ENCODE measurements around the gene CFAP90. TPM values are rescaled to one million over a fixed set of nuclear protein-coding genes. Genes with fewer than 3 reads are reported as not detected.
A peak's percentile ranks its signal among the peaks of the same experiment; 100 is the strongest.

Gene CFAP90
- total RNA-seq, 1 donor from 2014 or later = not detected

GRCh38 chr5:7881091-7881490 is 30.2 kb upstream of the CFAP90 start:
- no peaks in the 10 kb centered on the region for H3K4me1 Mint-ChIP-seq
- Histone ChIP-seq H3K9me3 (ENCODE audit: low read depth) (no peaks in the 10 kb centered on the region), H4K20me1 (ENCODE audit: low read depth) (peaks cover 12% of the 10 kb centered on the region), H3K4me2 (no peak overlapping the region), H3K79me2 (ENCODE audit: low read depth) (peaks cover 4% of the 10 kb centered on the region), H3K9ac (no peak overlapping the region), H3K36me3 (peaks cover 14% of the 10 kb centered on the region), H3K4me3 (no peak overlapping the region), H3K4me1 (no peaks in the 10 kb centered on the region), H2AFZ (replicated peaks) (no peak overlapping the region), H3F3A (ENCODE audit: low read depth) (no peaks in the 10 kb centered on the region), H3K27ac (no peak overlapping the region), H3K27me3 (no peaks in the 10 kb centered on the region)
- H3K36me3 Mint-ChIP-seq = peaks cover 30% of the 10 kb centered on the region
- no peak overlapping the region for H3K4me3 Mint-ChIP-seq
- no peaks in the 10 kb centered on the region for H3K27me3 Mint-ChIP-seq (ENCODE audit: insufficient read depth, low read depth)
- H3K9me3 Mint-ChIP-seq = no peaks in the 10 kb centered on the region
- DNase-seq (ENCODE audit: low spot score) = no peak
- peak overlapping the region; percentile 21 for H3K27ac Mint-ChIP-seq
- TF ChIP-seq EZH2phosphoT487 (IDR thresholded peaks at IDR 0.05) = no peak
- TF ChIP-seq CTCF (IDR thresholded peaks at IDR 0.05) = no peak
- no peak for TF ChIP-seq EZH2 (IDR thresholded peaks at IDR 0.05)

GRCh38 chr5:7878381-7878873 is 27.5 kb upstream of the CFAP90 start:
- no peaks in the 10 kb centered on the region for H3K4me1 Mint-ChIP-seq
- Histone ChIP-seq H3K27me3 (no peaks in the 10 kb centered on the region), H3K9me3 (ENCODE audit: low read depth) (no peaks in the 10 kb centered on the region), H4K20me1 (ENCODE audit: low read depth) (peaks cover 8% of the 10 kb centered on the region), H3K36me3 (peaks cover 17% of the 10 kb centered on the region), H3K4me3 (no peak overlapping the region), H3K4me2 (no peak overlapping the region), H3K9ac (no peak overlapping the region), H3K27ac (no peak overlapping the region), H3K4me1 (no peaks in the 10 kb centered on the region), H3K79me2 (ENCODE audit: low read depth) (peaks cover 30% of the 10 kb centered on the region), H2AFZ (replicated peaks) (no peak overlapping the region), H3F3A (ENCODE audit: low read depth) (no peaks in the 10 kb centered on the region)
- DNase-seq (ENCODE audit: low spot score) = no peak
- H3K4me3 Mint-ChIP-seq = no peak overlapping the region
- peaks cover 33% of the 10 kb centered on the region for H3K36me3 Mint-ChIP-seq
- H3K27ac Mint-ChIP-seq = no peak overlapping the region
- no peaks in the 10 kb centered on the region for H3K27me3 Mint-ChIP-seq (ENCODE audit: insufficient read depth, low read depth)
- H3K9me3 Mint-ChIP-seq = no peaks in the 10 kb centered on the region
- no peak for TF ChIP-seq EZH2phosphoT487 (IDR thresholded peaks at IDR 0.05)
- no peak for TF ChIP-seq EZH2 (IDR thresholded peaks at IDR 0.05)
- no peak for TF ChIP-seq CTCF (IDR thresholded peaks at IDR 0.05)

DNA sequence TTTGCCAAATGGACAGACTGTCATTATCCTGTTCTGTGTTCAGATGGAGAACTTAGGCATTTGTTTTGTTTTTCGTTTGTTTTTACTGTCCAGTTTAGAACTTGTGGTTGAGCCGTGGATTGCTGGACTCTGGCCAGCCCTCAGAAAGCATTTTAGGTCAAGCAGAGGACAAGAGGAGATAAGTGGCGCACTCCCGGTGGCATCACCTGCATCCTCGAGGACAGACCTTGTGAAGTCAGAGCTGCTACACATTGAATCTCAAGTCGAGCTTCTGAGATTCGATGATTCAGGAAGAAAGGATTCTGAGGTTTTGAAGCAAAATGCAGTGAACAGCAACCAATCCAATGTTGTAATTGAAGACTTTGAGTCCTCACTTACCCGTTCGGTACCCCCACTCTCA is 26.9 kb upstream of the CFAP90 start:
- Histone ChIP-seq H2AFZ (replicated peaks) (no peak overlapping the region), H3K27ac (no peak overlapping the region), H3K4me2 (no peak overlapping the region), H3K27me3 (no peaks in the 10 kb centered on the region), H3K79me2 (ENCODE audit: low read depth) (peaks cover 36% of the 10 kb centered on the region), H4K20me1 (ENCODE audit: low read depth) (peaks cover 8% of the 10 kb centered on the region), H3K36me3 (peaks cover 17% of the 10 kb centered on the region), H3K9ac (no peak overlapping the region), H3F3A (ENCODE audit: low read depth) (no peaks in the 10 kb centered on the region), H3K4me3 (no peak overlapping the region), H3K9me3 (ENCODE audit: low read depth) (no peaks in the 10 kb centered on the region), H3K4me1 (no peaks in the 10 kb centered on the region)
- Mint-ChIP-seq H3K36me3 (peaks cover 28% of the 10 kb centered on the region), H3K4me1 (no peaks in the 10 kb centered on the region), H3K4me3 (no peak overlapping the region), H3K27ac (no peak overlapping the region), H3K9me3 (no peaks in the 10 kb centered on the region), H3K27me3 (ENCODE audit: insufficient read depth, low read depth) (peaks cover under 1% of the 10 kb centered on the region)
- no peak for TF ChIP-seq EZH2phosphoT487 (IDR thresholded peaks at IDR 0.05)
- no peak for TF ChIP-seq EZH2 (IDR thresholded peaks at IDR 0.05)
- TF ChIP-seq CTCF (IDR thresholded peaks at IDR 0.05) = no peak
- no peak for DNase-seq (ENCODE audit: low spot score)

Data from neural progenitor cell (in vitro differentiated cells).